HepG2 (cell line): Measurements from ENCODE around the gene INHBE. TPM values are rescaled to one million over a fixed set of nuclear protein-coding genes. Genes with fewer than 3 reads are reported as not detected.
A peak's percentile ranks its signal among the peaks of the same experiment; 100 is the strongest.

Experiments
- ARHGAP35 ChIP-seq: sonication (generic); formaldehyde crosslinking; IDR thresholded peaks from 2 replicates; pipeline ENCODE4 v1.9.0; 2022; ENCODE audit warnings: mild to moderate bottlenecking, inconsistent platforms, moderate library complexity, missing genetic modification reagents, borderline replicate concordance
- CREBL2 ChIP-seq: sonication (generic); formaldehyde crosslinking; IDR thresholded peaks from 2 replicates; pipeline ENCODE4 v1.8.1; 2023; ENCODE audit warnings: missing genetic modification reagents, mild to moderate bottlenecking, borderline replicate concordance
- CSRNP1 ChIP-seq: sonication (generic); formaldehyde crosslinking; IDR thresholded peaks from 2 replicates; pipeline ENCODE4 v1.8.1; 2023; ENCODE audit warnings: mild to moderate bottlenecking, missing genetic modification reagents
- GTF3A ChIP-seq: sonication (generic); formaldehyde crosslinking; conservative IDR thresholded peaks from 2 replicates; pipeline ENCODE4 v1.4.0; 2020; ENCODE audit warnings: mild to moderate bottlenecking, missing genetic modification reagents
- MYC ChIP-seq: sonication (generic); formaldehyde crosslinking; IDR thresholded peaks from 2 replicates; pipeline ENCODE4 v1.9.0; 2021; ENCODE audit warnings: missing genetic modification reagents, borderline replicate concordance
- NRL ChIP-seq: sonication (generic); formaldehyde crosslinking; IDR thresholded peaks from 2 replicates; pipeline ENCODE4 v1.5.0; 2020; ENCODE audit warnings: missing genetic modification reagents, mild to moderate bottlenecking, moderate library complexity, borderline replicate concordance
- PAWR ChIP-seq: sonication (generic); formaldehyde crosslinking; IDR thresholded peaks from 2 replicates; pipeline ENCODE4 v1.4.0; 2020; ENCODE audit warnings: missing genetic modification reagents, mild to moderate bottlenecking, borderline replicate concordance
- RFX3 ChIP-seq: IDR thresholded peaks from 2 replicates; pipeline ENCODE4 v1.6.1; 2016; ENCODE audit warnings: missing biosample characterization, missing genetic modification reagents
- U2AF2 ChIP-seq: fragments of 200-400 bp; formaldehyde crosslinking; IDR thresholded peaks from 2 replicates; pipeline ENCODE4 v1.6.1; 2017; ENCODE audit warnings: low read depth, mild to moderate bottlenecking, low read length
- YEATS2 ChIP-seq: sonication (generic); formaldehyde crosslinking; IDR thresholded peaks from 2 replicates; pipeline ENCODE4 v1.4.0; 2020; ENCODE audit warnings: missing genetic modification reagents, borderline replicate concordance
- ZNF263 ChIP-seq: sonication (generic); formaldehyde crosslinking; IDR thresholded peaks from 2 replicates; pipeline ENCODE4 v1.4.0; 2020; ENCODE audit warnings: missing genetic modification reagents
- ZNF34 ChIP-seq: sonication (generic); formaldehyde crosslinking; IDR thresholded peaks from 2 replicates; pipeline ENCODE4 v1.4.0; 2020; ENCODE audit warnings: mild to moderate bottlenecking, missing genetic modification reagents, borderline replicate concordance
- ZNF430 ChIP-seq: sonication (generic); formaldehyde crosslinking; IDR thresholded peaks from 2 replicates; pipeline ENCODE4 v1.9.0; 2021; ENCODE audit warnings: mild to moderate bottlenecking, missing genetic modification reagents
- ZNF839 ChIP-seq: sonication (generic); formaldehyde crosslinking; IDR thresholded peaks from 2 replicates; pipeline ENCODE4 v1.4.0; 2020; ENCODE audit warnings: missing genetic modification reagents, mild to moderate bottlenecking, borderline replicate concordance
- polyA plus RNA-seq, 8 experiments: library from polyadenylated mRNA; depleted of rRNA in 3 of 8; stranded (reverse) in 7 of 8; unstranded in 1 of 8; fragments of >200 nt; fragmentation: Illumina TruSeq in 4 of 8; extraction: Trizol in 4 of 8; gene quantifications; 2 replicates each; pipeline versions ENCODE4 v1.2.1 to v1.2.3, GENCODE V29; 2011 to 2016; ENCODE audit warnings: low read depth in 4 of 8, missing spikeins in 1 of 8, mixed read lengths in 1 of 8; ENCODE audit not compliant: insufficient read depth in 1 of 8
- total RNA-seq, 5 experiments: library from RNA; depleted of rRNA; stranded (reverse); fragments of >200 nt; fragmentation: Illumina TruSeq; extraction: Trizol; gene quantifications; 2 replicates each; pipeline ENCODE4 v1.2.3, GENCODE V29; 2016; ENCODE audit warnings: low read depth in 1 of 5
- TF ChIP-seq, protein P1 (sequence below), 2 experiments: sonication (generic) in 1 of 2; formaldehyde crosslinking in 1 of 2; IDR thresholded peaks; 2 replicates each; pipeline versions ENCODE4 v1.4.0 to v1.6.1; 2016 to 2020; ENCODE audit warnings: borderline replicate concordance in 1 of 2, low read depth in 1 of 2, mild to moderate bottlenecking in 1 of 2, missing genetic modification reagents in 1 of 2
- TF ChIP-seq, protein P2 (sequence below): sonication (generic); formaldehyde crosslinking; IDR thresholded peaks from 2 replicates; pipeline ENCODE4 v1.4.0; 2020; ENCODE audit warnings: missing genetic modification reagents, borderline replicate concordance
- TF ChIP-seq, protein P3 (sequence below): sonication (generic); formaldehyde crosslinking; IDR thresholded peaks from 2 replicates; pipeline ENCODE4 v1.4.0; 2020; ENCODE audit warnings: missing genetic modification reagents; ENCODE audit errors: not compliant biosample characterization

INHBE gene
- total and polyA plus RNA-seq, 2 of the 13 experiments (the other 11 are each of a cell fraction or from before 2014, with no cell fraction given): 17.0 to 32.0 TPM

GRCh38 chr12:57454566-57455373, at the start of gene INHBE (continued):
- TF ChIP-seq, protein P1, sequence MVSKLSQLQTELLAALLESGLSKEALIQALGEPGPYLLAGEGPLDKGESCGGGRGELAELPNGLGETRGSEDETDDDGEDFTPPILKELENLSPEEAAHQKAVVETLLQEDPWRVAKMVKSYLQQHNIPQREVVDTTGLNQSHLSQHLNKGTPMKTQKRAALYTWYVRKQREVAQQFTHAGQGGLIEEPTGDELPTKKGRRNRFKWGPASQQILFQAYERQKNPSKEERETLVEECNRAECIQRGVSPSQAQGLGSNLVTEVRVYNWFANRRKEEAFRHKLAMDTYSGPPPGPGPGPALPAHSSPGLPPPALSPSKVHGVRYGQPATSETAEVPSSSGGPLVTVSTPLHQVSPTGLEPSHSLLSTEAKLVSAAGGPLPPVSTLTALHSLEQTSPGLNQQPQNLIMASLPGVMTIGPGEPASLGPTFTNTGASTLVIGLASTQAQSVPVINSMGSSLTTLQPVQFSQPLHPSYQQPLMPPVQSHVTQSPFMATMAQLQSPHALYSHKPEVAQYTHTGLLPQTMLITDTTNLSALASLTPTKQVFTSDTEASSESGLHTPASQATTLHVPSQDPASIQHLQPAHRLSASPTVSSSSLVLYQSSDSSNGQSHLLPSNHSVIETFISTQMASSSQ (IDR thresholded peaks at IDR 0.05; ENCODE audit: low read depth): peak; percentile 37; the same call in 1 of the 2 replicates
- TF ChIP-seq, protein P1 (CRISPR knock-in tag; IDR thresholded peaks at IDR 0.05; ENCODE audit: borderline replicate concordance): peak; percentile 66
- TF ChIP-seq CREBL2 (CRISPR knock-in tag) (peak; percentile 35; the same call in 1 of the 2 replicates), ZNF839 (CRISPR knock-in tag) (peak; percentile 67; the same call in 1 of the 2 replicates), CSRNP1 (CRISPR knock-in tag) (peak; percentile 87), GTF3A (CRISPR knock-in tag) (no peak), ZNF34 (CRISPR knock-in tag) (peak; percentile 49; the same call in 1 of the 2 replicates), YEATS2 (CRISPR knock-in tag) (peak; percentile 53; the same call in 1 of the 2 replicates), MYC (CRISPR knock-in tag) (peak; percentile 99), ZNF263 (CRISPR knock-in tag) (peak; percentile 84), PAWR (CRISPR knock-in tag) (no peak), NRL (CRISPR knock-in tag) (0 out of 2 replicates have a peak, but pooled peaks have one; percentile 68), ARHGAP35 (no peak; the same call in 1 of the 2 replicates), U2AF2 (no peak), RFX3 (CRISPR knock-in tag) (no peak), ZNF430 (CRISPR knock-in tag) (peak; percentile 91)
- TF ChIP-seq, protein P2, sequence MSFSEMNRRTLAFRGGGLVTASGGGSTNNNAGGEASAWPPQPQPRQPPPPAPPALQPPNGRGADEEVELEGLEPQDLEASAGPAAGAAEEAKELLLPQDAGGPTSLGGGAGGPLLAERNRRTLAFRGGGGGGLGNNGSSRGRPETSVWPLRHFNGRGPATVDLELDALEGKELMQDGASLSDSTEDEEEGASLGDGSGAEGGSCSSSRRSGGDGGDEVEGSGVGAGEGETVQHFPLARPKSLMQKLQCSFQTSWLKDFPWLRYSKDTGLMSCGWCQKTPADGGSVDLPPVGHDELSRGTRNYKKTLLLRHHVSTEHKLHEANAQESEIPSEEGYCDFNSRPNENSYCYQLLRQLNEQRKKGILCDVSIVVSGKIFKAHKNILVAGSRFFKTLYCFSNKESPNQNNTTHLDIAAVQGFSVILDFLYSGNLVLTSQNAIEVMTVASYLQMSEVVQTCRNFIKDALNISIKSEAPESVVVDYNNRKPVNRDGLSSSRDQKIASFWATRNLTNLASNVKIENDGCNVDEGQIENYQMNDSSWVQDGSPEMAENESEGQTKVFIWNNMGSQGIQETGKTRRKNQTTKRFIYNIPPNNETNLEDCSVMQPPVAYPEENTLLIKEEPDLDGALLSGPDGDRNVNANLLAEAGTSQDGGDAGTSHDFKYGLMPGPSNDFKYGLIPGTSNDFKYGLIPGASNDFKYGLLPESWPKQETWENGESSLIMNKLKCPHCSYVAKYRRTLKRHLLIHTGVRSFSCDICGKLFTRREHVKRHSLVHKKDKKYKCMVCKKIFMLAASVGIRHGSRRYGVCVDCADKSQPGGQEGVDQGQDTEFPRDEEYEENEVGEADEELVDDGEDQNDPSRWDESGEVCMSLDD (CRISPR knock-in tag): no peak; the same call in 1 of the 2 replicates
- TF ChIP-seq, protein P3, sequence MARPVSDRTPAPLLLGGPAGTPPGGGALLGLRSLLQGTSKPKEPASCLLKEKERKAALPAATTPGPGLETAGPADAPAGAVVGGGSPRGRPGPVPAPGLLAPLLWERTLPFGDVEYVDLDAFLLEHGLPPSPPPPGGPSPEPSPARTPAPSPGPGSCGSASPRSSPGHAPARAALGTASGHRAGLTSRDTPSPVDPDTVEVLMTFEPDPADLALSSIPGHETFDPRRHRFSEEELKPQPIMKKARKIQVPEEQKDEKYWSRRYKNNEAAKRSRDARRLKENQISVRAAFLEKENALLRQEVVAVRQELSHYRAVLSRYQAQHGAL (CRISPR knock-in tag): no peak
